ENCODE results near the gene TMED10.
"Not testable (repeated sequence)": the region's sequence is repeated elsewhere in the genome, so short reads cannot be mapped to it uniquely, and the experiment has no call there.

The TMED10 gene

DNA sequence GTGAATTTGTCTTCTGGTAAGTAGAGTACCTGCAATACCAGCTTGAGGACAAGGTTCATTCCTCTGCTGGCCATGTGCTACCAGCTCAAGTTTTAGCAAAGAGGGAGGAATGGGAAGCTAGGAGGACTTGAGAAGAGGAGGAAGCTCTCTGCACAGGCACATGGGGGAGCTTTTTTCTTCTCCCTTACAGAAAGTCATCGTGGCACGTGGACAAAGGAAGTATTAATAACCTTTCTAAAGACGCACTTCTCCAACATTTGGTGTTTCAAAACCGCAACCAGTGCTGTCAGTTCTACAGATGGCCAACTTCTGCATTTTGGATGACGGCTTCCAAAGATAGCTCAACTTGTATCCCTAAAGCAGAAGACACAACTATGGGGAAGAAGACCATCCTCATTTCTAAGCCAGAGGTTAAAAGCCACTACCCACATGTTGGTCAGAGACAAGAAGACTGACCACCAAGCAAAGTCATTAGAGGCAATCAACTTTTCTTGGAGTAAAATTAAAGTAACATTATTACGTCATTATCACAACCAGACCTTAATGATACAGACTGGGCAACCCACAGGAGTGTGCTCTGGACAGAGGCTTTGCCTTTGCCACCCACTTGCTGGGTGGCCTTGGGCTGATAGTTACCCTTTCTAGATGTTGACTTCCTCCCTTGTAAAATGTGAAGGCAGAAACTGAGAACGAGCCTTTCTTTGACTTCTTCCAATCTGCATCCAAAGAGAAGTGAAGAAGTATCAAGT lies 12.3 kb upstream of the TMED10 start:
- peak; percentile 74 for DNase-seq

DNA sequence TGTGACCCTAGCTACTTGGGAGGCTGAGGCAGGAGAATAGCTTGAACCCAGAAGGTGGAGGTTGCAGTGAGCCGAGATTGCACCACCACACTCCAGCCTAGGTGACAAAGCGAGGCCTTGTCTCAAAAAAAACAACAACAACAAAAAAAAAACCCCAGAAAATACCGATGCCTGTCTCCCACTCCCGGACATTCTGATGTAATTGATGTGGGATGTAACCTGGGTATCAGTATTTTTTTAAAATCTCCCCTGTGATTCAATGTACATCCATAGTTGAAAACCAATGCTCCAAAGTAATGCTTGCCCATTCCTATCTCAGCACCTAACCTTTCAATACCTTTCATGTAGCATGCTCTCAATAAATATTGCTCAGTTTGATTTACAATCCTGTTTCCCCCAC lies 11.7 kb upstream of the TMED10 start:
- no peak for DNase-seq

DNA sequence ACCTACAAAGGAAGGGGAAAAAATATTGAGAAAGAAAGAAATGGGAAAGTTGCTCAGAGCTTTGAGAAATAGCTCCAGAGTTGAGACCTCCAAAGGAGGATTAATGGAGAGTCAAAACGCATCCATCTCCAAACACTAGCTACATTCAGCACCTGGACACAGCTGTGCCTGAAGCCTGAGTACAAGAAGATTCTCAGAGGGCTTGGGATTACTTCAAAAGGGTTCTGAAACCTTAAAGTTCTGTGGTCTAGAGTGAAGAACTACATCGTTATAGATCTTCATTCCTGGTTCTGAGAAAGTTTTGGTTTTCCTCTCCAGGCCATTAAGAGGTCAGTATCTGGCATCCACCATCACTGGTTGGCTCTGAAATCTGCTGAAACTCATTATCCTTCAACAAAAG lies 10.5 kb upstream of the TMED10 start:
- no peak for DNase-seq

DNA sequence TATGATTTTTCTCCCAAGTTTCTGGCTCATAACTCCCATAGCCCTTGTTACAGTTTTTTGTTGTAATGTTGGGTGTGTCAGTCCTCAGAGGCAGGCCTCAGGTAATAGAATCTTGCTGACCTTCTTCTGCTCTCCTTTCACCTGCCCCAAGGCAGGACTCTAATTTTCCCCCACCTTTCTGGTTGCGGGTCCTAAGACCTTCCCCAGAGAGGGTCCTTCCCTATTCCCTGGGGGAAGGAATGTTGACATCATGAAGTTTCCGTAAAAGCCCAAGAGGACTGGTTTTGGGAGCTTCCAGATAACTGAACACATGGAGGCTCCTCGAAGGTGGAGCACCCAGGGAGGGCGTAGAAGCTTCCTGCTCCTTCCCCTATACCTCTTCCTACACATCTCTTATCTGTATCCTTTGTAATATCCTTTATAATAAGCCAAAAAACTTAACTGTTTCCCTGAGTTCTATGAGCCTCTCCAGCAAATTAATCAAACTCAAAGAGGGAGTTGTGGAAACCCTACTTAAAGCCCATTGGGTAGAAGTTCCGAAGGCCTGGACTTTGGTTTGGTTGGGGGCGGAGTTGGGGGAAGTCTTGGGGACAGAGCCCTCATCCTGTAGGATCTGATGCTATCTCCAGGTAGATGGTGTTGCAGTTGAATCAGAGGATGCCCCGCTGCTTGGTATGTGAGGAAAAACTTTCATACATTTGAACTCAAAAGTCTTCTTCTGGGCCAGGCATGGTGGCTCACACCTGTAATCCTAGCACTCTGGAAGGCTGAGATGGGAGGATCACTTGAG lies 9.0 kb upstream of the TMED10 start:
- no peak for DNase-seq

DNA sequence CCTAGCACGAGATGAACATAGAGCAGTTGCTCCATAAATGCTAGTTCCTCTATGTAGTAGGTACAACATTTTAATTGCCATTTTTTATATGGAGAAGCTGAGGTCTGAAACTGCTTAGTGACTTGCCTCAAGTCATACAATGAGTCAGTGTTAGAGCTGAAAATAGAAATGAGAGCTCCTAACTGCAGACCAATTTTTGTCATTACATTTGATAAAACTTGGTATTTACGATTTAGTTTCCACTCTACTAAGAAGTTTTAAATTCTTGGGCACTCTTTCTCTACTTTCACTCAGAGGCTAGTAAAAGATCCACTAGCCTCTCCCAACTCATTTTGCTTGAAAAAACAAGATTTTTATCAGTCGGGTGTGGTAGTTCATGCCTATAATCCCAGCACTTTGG lies 8.1 kb upstream of the TMED10 start:
- peak; percentile 16 for DNase-seq

DNA sequence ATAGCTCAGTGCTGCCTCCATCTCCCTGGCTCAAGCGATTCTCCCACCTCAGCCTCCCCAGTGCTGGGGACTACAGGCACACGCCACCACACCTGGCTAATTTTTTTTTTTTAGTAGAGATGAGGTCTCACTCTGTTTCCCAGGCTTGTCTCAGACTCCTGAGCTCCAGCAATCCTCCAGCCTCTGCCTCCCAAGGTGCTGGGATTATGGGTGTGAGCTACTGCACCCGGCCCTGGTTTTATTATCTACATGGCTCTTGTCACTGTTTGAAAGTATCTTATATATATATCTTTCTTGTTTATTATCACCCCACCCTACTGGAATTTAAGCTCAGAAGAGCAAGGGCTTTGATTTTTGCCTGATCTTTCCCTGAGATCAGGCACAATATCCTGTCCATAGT lies 7.6 kb upstream of the TMED10 start:
- DNase-seq: no peak

DNA sequence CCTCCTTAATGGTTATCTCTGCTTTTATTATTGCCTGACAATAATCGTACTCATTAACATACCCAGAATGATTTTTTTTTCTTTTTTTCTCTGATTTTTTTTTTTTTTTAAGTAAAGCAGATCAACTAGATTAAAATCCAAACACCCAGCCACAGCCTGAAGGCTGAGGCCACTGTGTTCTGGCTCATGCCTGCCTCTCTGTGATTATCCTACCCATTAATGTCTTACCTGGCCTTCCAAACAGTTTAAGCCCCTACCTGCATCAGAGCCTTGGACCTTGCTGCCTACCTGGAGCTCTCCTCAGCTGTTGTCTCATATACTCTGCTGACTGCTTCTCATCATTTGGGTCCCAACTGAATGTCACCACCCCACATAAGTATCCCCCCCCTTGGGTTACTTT lies 6.8 kb upstream of the TMED10 start:
- no peak for DNase-seq

DNA sequence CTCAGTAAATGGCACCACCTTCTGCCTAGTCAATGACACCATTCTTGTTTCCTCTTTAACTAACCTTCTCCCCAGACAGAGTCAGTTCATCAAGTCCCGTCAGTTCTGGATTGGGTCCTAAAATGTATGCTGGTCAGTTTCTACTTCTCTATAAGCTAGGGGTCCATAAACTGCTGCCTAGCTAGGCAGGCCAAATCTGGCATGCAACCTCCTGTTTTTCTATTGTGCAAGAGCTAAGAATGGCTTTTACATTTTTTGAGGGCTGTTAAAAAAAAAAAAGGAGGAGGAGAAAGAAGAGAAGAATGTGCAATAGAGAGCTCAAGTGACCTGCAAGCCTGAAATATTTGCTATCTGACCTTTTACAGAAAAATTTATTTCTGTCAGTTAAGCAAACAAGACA lies 6.4 kb upstream of the TMED10 start:
- DNase-seq: no peak

DNA sequence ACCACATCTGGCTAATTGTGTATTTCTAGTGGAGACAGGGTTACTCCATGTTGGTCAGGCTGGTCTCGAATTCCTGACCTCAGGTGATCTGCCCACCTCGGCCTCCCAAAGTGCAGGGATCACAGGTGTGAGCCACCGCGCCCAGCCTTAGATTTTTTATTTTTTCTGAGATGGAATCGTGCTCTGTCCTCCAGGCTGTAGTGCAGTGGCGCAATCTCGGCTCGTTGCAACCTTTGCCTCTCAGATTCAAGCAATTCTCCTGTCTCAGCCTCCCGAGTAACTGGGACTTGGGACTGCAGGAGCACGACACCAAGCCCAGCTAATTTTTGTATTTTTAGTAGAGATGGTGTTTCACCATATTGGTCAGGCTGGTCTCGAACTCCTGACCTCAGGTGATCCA lies 5.8 kb upstream of the TMED10 start:
- not testable (repeated sequence) for DNase-seq

DNA sequence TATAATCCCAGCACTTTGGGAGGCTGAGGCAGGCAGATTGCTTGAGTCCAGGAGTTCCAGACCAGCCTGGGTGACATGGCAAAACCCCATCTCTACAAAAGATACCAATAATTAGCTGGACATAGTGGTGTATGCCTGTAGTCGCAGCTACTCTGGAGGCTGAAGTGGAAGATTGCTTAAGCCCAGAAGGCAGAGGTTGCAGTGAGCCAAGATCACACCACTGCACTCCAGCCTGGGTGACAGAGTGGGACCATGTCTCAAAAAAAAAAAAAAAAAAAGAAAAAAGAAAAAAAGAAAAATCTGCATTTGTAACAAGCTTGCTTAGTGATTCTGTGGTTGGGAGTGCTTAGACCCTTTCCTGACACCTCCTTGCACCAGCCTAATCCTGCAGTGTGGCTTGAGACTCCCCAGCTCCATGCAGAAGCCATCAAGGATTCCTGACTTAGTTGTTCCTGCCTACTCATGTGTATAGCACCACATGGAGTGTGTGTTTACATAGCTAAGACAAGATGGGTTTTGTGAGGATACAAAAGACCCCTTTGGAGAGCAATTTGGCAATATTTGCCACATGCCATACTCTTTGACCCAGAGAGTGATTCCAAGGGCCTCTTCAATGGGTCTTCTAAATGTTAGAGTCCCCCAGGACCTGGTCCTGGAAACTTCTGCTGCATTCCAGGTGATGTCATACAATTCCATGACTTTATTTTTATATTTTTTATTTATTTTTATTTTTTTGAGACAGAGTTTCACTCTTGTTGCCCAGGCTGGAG lies 5.1 kb upstream of the TMED10 start:
- DNase-seq: no peak

DNA sequence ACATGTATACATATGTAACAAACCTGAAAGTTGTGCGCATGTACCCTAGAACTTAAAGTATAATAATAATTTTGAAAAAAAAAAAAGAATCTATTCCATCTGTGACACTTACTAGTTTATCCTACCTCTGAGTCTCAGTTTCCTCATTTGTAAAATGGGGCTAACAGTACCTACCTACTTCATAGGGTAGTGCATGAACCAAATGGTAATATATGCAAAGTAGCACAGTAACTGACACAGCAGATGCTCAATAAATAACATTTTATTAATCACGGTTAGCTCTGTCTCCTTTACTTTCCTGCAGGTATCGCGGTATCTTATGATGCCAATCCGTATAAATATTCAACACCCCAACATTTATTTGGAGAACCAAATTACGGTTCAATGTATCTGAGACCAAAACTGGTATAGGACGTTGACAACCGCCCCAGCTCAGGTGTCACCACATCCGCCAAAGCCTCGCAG lies 703 bp downstream of the TMED10 start:
- no peak for DNase-seq

DNA sequence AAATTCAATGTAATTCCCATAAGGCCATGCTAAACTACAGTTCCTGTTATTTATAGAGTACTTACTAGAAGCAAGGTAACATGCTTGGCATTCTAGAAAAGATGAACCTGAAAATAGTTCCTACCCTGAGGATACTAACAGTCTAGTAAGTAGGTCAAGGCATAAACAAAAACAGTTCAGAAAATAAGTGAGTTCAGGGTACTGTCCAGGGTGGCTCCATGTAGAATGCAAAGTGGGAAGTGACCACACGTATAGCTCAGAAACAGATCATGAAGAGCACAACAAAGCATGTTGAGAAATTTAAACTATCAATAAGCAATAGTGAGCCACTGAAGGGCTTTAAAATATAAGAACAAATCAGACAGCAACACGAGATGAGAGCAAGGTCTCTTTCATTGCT lies 2.3 kb downstream of the TMED10 start:
- no peak for DNase-seq

DNA sequence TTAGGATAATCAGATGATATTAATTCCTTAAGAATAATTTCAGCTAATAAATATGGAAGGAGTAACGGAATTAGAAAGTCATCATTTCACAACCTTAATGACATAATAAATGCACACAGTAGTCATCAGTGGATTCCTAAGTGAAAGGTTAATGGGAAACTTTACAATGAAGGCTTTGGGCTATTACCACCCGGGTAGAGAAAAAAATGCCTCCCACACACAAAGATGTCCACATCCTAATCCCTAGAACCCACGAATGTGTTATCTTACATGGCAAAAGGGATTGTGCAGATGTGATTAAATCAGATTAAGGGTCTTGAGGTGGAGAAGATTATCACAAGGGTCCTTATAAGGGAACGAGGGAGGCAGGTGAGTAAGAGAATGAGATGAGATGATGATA lies 5.6 kb downstream of the TMED10 start:
- no peak for DNase-seq

DNA sequence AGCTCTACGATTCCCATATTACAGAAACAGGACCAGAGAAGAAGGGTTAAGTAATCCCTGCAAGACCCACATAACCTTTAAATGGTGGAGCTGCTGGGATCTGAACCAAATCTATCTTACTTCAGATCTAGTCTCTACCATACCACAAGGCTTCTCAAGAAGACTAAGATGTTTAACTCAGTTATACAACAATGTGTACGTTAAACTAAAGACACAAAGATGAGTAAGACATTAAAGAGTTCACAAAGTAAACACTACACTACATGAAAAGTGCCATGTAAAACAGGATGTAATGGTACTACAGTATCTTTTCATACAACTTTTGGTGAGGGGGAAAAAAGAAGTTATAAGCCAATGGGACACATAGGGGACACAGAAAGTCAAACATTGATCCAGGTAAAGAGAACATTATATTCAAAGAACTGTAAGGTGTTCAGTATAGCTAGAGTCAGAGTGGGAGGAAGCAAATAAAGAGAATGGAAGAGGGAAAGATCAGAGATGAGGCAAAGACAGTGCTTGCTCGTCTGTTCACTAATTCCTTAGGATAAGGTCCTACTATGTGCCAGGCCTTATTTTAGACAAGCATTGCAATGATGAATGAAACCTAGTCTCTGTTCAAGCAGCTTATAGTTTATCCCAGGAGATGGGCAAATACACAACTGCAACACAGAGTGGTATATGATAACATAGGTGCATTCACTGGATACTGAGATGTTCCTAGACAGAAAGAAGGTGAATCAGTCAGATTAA lies 7.7 kb downstream of the TMED10 start:
- no peak for DNase-seq

DNA sequence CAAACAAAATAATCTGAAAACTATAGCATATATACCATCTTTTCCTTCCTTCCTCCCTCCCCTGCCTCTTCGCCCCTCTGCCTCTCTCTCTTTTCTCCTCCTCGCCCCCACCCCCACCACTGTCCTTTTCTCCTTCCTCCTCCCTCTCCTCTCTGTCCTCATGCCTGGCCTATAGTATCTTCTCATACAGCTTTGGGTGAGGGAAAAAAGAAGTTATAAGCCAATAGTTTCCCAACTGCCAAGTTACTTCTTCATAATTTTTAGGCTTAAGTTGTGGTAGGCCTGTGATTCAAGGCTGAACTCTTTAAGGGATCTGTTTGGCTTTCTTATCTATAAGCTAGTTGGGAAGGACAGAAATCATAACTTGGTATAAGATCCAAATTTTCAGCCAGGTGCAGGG lies 9.1 kb downstream of the TMED10 start:
- DNase-seq: no peak

DNA sequence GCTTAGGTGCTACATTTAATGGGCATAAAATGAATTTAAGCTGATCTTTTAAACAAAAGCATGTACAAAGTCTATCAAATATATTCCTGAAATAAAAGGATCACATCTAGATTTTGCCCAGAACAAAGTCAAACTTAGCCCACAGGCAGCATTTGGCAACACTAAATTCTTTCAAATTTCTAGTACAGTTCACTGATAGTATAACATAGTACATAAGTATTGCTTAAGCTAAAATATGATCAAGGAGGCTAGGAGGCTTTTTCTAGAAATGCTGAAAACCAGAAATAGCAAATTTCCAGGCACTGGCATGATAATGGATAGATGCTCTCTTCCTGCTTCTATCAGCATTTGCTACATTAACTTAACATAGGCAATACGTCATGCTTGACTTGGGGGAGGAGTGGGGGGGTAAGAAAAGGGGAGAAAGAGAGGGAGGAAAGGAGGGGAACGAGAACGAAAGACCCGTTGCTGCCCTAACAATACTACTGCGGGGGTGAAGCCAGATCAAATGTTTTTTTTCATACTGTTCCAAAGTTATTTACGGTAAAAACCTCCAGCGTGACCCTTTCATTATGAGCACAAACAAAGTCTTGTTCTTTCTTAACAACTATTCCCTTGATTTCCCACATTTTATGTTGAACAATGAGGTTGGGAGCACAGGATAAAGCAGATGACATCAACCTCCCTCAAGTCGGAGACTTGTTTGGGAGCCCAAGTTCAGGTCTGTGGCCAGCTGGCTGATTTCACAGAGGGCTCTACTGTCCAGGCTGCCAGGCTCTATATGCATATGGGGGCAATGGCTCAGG lies 10.6 kb downstream of the TMED10 start:
- no peak for DNase-seq

DNA sequence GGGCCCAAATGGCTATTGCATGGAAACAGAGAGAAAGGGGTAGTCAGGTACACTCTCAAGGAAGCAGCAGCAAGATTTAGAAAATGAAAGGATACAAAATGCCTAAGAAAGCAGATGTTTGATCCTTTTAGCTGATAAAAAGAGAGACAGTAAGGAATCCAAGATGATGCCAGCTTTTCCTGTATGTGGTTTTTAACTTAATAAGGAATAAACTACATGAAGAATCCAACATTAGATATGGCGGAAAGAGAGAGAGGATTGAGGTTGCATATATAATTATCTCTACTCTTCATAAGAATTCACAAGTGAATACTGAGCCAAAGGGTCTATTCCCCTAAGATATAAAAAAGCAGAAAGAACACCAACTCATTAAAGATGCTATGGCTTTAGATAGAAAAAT lies 11.6 kb downstream of the TMED10 start:
- no peak for DNase-seq

DNA sequence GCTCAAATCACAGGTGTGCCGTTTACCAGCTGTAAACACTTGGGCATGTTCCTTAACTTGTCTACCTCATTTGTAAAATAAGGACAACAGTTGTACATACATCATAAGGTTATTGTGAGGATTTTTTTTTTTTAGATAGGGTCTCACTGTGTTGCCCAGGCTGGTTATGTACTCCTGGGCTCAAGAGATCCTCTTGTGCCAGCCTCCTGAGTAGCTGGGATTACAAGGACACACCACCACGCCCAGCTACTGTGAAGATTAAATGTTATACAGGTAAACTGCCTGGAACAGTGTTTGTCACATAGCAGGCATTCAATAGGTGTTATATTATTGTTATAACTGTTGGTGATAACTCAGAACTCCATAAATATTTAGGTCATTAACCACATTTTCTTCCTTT lies 12.7 kb downstream of the TMED10 start:
- DNase-seq: no peak

DNA sequence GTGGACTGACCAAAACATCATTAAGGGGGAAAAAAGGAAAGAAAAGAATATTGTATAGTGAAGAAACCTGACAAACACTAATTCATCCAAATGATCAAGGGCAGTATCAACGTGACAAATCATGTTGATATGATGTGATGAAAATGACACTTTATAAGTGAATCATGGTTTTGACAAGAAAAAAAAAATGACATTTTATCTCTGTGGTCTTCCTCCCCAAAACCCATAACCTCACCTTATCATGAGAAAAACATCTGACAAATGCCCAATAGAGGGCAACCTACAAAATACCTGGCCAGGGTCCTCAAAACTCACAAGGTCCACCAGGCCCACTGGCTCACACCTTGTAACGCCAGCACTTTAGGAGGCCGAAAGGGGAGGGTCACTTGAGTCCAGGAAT lies 13.8 kb downstream of the TMED10 start:
- DNase-seq: no peak

DNA sequence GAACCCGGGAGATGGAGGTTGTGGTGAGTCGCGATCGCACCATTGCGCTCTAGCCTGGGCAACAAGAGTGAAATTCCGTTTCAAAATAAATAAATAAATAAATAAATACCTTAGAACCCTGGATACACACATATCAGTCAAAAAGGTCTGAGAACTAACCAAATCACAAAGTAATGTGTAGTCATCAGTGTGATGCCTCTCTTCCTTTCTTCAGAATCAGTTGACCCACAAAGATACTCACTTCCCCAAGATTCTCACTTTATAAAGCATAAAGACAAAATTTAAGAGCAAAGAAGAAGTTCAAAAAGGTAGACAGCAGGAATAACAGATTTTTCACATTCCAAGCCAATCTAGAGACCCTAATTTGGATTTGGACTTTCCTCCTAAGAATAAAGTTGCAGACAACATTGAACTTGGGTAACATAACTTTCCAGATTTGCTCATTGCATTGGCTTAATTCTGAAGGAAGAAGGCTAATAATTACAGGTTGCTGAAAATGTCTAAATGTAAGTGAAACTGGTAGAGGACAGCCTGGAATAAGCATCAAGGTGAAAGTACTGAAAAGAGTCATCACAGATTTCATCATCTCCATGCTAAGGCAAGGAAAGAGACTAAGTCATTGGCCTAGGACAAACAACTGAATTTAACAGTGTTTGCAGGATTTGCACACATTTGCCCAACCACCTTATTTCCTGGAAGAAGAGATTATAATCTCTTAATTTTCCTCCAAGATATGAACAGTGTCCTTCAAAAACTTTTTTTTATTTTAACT lies 17.4 kb downstream of the TMED10 start:
- DNase-seq: no peak

DNA sequence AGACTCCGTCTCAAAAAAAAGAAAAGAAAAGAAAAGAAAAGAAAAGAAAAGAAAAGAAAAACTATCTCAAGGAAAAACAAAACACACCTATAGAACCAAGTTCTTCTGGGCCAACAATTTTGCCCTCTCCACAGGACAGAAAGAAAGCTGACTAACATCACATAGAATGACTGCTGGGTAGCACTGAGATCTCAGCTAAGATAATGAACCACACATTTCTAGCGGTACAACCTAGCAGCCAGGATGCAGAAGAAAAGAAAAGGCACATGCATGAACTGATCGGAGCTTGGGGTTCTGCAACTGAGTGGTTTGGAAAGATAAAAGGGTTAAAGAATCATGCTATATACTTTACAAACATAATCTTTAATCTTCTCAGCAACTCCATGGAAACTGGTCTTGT lies 19.5 kb downstream of the TMED10 start:
- no peak for DNase-seq
